GM21447 (cell line): ENCODE results near the gene CDK5R2.

Experiments used
- ATAC-seq: cut with Tn5 transposase; IDR thresholded peaks from one replicate; pipeline ENCODE4 v1.9.1; 2021; ENCODE audit not compliant: unreplicated experiment

Gene CDK5R2

DNA sequence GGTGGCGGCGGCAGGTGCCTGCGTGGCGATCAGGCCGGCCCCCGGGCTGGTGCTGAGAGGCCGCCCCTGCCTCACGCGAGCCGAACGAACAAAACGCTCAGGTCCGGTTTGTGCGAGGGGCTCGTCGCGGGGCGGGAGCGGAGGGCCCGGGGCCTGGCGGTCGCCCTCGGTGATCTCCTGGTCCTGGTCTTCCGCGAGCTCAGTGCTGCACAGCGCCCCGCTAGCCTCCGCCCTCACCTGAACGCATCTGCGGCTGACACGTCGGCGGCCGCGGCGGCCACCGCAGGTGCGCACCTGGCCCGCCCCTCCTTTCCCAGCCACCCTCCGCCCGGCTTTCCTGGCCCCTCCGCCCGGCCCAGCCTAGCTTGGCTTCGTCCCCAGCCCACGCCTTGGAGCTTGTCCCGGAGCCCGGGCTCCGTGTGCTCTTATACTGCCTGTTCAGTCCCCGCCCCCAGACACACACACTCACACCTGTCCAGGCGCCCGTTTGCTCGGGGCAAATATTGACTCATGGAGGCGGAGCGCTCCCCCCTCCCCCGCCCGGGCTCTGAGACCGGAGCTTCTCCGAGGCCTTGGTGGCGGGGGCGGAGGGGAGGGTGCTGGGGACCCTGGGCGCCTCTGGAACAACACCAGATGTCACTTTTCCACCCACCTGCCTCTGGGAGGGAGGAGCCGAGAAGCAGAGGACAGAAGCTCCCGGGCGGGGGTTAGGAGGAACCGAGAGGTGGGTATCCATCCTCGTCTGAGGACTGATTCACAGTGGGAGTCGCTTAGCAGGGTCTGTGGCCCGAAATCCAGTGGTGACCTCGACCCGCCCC, 42.3 kb downstream of the CDK5R2 start:
- ATAC-seq, result no peak

GRCh38 chr2:219002395-219003266, 43.2 kb downstream of the CDK5R2 start:
- no peak for ATAC-seq

GRCh38 chr2:219003267-219003634, 43.8 kb downstream of the CDK5R2 start:
- ATAC-seq, result no peak

DNA sequence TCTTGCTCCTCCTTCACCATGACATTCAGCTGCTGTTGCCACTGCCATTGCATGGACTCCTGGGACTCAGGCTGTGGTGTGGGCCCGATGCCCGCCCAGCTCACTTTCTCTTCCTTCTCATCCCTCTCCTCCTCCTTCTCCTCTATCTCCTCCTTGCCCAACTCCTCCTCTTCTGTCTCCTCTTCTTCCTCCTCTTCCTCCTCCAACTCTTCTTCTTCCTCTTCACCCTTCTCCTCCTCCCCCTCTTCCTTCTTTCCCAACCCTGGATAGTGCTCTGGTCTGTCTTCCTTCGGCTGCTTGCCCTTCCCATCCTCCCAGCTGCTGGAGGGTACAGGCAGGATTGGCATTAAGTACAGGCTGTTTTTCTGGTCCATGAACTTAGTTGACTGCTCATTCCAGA, 44.5 kb downstream of the CDK5R2 start:
- ATAC-seq, result no peak

DNA sequence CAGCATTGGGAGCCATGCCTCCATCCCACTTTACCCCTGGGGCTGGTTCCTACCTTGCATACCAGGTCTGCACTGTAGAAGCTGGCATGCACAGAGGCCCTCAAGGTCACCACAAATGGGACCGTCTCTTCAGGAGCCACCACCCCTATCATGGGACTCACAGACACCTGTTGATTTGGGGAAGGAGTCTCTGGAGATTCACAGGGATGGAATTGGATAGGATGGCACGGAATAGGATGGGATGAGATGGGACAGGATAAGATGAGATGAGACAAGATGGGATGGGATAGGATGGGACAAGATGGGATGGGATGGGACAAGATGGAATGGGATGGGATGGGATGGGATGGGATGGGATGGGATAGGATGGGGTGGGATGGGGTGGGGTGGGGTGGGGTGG, 49.8 kb downstream of the CDK5R2 start:
- no peak for ATAC-seq

- no peak for ATAC-seq
Measured at GRCh38 chr2:219010162-219010756, 50.8 kb downstream of the CDK5R2 start.

- ATAC-seq, result no peak
Measured at GRCh38 chr2:219010873-219011272, 51.4 kb downstream of the CDK5R2 start.
